ENCODE results near the gene RBMS1.
A peak's percentile ranks its signal among the peaks of the same experiment; 100 is the strongest.

The RBMS1 gene

GRCh38 chr2:160474319-160474645 lies 19.3 kb downstream of the RBMS1 start:
- DNase-seq (ENCODE audit: extremely low read depth, low read depth) = no peak
- H3K4me3 ChIP-seq (replicated peaks; ENCODE audit: low read depth, low read length) = no peak overlapping the region
- TF ChIP-seq, protein P1, sequence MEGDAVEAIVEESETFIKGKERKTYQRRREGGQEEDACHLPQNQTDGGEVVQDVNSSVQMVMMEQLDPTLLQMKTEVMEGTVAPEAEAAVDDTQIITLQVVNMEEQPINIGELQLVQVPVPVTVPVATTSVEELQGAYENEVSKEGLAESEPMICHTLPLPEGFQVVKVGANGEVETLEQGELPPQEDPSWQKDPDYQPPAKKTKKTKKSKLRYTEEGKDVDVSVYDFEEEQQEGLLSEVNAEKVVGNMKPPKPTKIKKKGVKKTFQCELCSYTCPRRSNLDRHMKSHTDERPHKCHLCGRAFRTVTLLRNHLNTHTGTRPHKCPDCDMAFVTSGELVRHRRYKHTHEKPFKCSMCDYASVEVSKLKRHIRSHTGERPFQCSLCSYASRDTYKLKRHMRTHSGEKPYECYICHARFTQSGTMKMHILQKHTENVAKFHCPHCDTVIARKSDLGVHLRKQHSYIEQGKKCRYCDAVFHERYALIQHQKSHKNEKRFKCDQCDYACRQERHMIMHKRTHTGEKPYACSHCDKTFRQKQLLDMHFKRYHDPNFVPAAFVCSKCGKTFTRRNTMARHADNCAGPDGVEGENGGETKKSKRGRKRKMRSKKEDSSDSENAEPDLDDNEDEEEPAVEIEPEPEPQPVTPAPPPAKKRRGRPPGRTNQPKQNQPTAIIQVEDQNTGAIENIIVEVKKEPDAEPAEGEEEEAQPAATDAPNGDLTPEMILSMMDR (IDR thresholded peaks at IDR 0.05; ENCODE audit: low read depth, low read length, missing control alignments) = no peak

GRCh38 chr2:160473468-160474318 lies 19.9 kb downstream of the RBMS1 start:
- no peak for DNase-seq (ENCODE audit: extremely low read depth, low read depth)
- H3K4me3 ChIP-seq (replicated peaks; ENCODE audit: low read depth, low read length) = no peak overlapping the region
- TF ChIP-seq, protein P1 (IDR thresholded peaks at IDR 0.05; ENCODE audit: low read depth, low read length, missing control alignments) = no peak

- TF ChIP-seq, protein P1 (IDR thresholded peaks at IDR 0.05; ENCODE audit: low read depth, low read length, missing control alignments) = no peak
- peak; percentile 51 for DNase-seq (ENCODE audit: extremely low read depth, low read depth)
- H3K4me3 ChIP-seq (replicated peaks; ENCODE audit: low read depth, low read length) = no peak overlapping the region
Observed at GRCh38 chr2:160472839-160473251, 20.8 kb downstream of the RBMS1 start.

DNA sequence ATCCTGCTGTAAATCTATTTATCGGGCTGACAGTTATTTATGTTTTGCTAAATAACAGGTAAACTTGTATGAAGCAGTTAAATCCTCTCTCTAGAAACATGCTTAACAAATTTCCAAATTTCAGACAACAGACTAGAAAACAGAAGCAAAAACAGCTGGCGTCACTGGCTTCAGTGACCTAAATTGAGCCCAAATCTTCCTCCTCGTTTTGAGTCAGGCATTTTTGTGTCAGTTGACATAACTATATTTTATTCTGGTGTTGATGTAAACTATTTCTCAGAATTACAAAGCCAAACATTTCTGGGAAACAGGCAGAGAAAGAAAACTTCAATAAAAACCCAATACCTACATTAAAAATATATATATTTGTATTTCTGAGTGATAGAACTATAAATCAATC lies 21.7 kb downstream of the RBMS1 start:
- no peak for DNase-seq (ENCODE audit: extremely low read depth, low read depth)
- TF ChIP-seq, protein P1 (IDR thresholded peaks at IDR 0.05; ENCODE audit: low read depth, low read length, missing control alignments) = no peak
- H3K4me3 ChIP-seq (replicated peaks; ENCODE audit: low read depth, low read length) = no peak overlapping the region

GRCh38 chr2:160469621-160470204 lies 23.9 kb downstream of the RBMS1 start:
- TF ChIP-seq, protein P1 (IDR thresholded peaks at IDR 0.05; ENCODE audit: low read depth, low read length, missing control alignments) = no peak
- H3K4me3 ChIP-seq (replicated peaks; ENCODE audit: low read depth, low read length) = no peak overlapping the region
- no peak for DNase-seq (ENCODE audit: extremely low read depth, low read depth)

DNA sequence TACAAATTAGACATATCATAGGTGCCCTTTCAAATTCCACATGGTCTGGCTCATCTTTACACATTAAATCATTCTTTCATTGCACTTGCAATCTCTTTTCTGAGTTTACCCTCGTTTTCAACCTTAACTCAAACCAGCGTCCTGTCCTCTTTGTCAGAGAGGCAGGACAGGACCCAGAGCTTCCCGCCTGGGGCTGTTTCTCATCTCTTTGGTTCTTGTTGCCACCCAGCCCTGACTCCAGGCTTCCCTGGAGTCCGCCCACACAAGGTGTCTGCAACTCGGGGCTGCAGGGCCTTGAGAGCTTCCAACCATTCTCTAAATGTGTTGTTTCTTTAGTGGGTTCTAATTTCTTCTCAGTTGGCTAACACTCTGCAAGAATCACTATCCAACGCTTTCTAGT lies 24.4 kb downstream of the RBMS1 start:
- no peak for DNase-seq (ENCODE audit: extremely low read depth, low read depth)
- H3K4me3 ChIP-seq (replicated peaks; ENCODE audit: low read depth, low read length) = no peak overlapping the region
- TF ChIP-seq, protein P1 (IDR thresholded peaks at IDR 0.05; ENCODE audit: low read depth, low read length, missing control alignments) = no peak

All from HFF-Myc (cell line).